ENCODE data around the gene METTL1.
"Not testable (repeated sequence)": the region's sequence is repeated elsewhere in the genome, so short reads cannot be mapped to it uniquely, and the experiment has no call there.

Gene METTL1

DNA sequence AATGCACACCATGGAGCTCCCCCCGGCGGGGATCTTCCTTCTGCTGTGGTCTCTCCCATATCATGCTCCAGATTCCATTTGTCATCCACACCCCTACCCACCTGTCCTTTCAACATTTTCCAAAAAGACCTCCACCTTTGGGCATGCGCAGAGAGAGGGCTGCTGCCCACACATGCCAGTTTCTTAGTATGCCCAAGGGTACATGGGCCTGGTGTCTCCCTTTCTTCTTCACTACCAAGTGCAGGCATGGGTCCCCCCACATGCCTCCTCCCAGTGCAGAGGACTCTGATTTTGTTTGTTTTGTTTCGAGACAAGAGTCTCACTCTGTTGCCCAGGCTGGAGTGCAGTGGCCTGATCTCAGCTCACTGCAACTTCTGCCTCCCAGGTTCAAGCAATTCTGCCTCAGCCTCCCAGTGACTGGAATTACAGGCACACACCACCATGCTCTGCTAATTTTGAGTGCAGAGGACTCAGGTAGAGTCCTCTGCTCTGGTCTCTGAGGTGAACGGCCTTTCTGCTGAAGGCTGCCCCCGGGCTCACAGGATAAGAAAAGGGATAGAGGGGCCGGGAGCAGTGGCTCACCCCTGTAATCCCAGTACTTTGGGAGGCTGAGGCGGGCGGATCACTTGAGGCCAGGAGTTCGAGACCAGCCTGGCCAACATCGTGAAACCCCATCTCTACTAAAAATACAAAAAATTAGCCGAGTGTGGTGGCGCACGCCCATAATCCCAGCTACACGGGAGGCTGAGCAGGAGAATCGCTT is 49.9 kb downstream of the METTL1 start:
- not testable (repeated sequence) for DNase-seq

DNA sequence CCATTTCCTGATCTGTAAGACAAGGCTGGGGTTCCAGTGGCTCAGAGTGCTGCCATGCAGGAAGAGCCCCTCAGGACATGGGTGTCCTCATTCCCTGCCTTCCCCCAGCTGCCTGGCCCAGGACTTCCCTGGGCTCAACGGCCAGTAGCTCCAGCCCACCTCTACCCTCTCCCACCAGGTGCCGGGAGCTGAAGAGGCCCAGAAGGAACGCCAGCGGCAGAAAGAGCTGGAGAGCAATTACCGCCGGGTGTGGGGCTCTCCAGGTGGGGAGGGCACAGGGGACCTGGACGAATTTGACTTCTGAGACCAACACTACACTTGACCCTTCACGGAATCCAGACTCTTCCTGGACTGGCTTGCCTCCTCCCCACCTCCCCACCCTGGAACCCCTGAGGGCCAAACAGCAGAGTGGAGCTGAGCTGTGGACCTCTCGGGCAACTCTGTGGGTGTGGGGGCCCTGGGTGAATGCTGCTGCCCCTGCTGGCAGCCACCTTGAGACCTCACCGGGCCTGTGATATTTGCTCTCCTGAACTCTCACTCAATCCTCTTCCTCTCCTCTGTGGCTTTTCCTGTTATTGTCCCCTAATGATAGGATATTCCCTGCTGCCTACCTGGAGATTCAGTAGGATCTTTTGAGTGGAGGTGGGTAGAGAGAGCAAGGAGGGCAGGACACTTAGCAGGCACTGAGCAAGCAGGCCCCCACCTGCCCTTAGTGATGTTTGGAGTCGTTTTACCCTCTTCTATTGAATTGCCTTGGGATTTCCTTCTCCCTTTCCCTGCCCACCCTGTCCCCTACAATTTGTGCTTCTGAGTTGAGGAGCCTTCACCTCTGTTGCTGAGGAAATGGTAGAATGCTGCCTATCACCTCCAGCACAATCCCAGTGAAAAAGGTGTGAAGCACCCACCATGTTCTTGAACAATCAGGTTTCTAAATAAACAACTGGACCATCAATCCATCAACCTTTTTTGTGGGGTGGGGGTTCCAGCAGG is 51.0 kb downstream of the METTL1 start:
- no peak for DNase-seq

DNA sequence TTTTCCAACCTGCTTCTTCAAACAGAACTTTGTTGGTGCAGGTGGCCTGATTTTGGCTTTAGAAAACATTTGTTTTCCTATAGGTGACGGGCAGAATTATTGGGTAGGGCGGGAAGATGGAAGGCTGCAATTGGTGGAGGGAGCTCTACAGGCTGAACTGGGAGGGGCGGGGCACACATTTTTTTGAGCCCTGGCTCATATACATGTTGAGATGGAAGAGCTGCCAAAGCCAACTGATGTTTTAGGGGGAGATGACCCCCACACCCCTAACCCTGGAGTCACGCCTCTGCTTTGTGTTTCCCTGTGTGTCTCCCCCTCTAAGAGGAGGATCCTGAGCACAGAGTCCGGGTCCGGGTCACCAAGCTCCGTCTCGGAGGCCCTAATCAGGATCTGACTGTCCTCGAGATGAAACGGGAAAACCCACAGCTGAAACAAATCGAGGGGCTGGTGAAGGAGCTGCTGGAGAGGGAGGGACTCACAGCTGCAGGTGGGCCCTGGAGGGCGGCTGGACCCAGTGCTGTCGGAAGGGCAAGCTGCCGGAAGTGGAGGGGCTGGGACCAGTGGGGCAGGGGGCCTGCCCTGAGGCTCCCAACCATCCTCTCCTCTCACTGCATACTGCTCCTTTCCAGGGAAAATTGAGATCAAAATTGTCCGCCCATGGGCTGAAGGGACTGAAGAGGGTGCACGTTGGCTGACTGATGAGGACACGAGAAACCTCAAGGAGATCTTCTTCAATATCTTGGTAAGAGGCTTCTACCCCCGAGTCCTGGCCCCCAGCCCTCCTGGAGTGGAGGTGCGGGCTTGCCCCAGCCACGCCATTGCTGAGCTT is 51.9 kb downstream of the METTL1 start:
- DNase-seq = no peak

DNA sequence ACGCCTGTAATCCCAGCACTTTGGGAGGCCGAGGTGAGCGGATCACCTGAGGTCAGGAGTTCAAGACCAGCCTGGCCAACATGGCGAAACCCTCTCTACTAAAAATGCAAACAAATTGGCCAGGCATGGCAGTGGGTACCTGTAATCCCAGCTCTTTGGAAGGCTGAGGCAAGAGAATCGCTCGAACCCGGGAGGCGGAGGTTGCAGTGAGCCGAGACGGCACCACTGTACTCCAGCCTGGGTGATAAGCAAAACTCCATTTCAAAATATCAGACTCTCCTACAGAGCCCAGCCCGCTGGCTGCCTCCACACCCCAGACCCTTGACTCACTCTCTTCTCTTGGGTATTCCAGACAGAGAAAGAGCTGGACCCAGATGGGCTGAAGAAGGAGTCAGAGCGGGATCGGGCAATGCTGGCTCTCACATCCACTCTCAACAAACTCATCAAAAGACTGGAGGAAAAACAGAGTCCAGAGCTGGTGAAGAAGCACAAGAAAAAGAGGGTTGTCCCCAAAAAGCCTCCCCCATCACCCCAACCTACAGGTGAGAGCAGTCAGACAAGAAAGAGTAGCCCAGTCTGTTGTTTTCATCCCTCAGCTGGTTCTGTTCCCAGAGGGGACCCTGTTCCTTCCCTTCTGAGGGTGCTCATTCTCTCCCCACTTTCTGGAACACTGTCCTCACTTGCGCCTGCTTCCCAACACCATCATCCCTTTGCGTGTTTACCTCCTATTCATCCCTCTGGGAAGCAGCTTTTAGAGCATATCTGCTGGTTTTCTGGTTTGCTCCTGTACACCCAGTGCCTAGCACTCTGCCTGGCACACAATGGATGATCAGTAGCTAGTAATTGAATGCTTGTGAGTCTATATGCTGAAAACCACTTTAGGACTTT is 53.0 kb downstream of the METTL1 start:
- no peak for DNase-seq

Data from NCI-H2081 (cell line).